GM18951 (cell line): Measurements from ENCODE around the gene PPP2R5E.

Experiments used
- POLR2A ChIP-seq: IDR thresholded peaks from 4 replicates; pipeline ENCODE4 v1.6.1; 2011; ENCODE audit warnings: mild to moderate bottlenecking; ENCODE audit not compliant: insufficient read length, insufficient read depth; ENCODE audit errors: extremely low read depth
- in situ Hi-C: fragments of 300-500 bp; cut with MboI; formaldehyde crosslinking; loops from one replicate; pipeline ENCODE4 v1.12.0; 2022; ENCODE audit warnings: low sequenced_read_pairs, mixed read lengths, inconsistent platforms; ENCODE audit not compliant: unreplicated experiment

The PPP2R5E gene

GRCh38 chr14:63448841-63449240 lies 94.3 kb downstream of the PPP2R5E start:
- in situ Hi-C loops, result no loop called here
- TF ChIP-seq POLR2A, result no peak

DNA sequence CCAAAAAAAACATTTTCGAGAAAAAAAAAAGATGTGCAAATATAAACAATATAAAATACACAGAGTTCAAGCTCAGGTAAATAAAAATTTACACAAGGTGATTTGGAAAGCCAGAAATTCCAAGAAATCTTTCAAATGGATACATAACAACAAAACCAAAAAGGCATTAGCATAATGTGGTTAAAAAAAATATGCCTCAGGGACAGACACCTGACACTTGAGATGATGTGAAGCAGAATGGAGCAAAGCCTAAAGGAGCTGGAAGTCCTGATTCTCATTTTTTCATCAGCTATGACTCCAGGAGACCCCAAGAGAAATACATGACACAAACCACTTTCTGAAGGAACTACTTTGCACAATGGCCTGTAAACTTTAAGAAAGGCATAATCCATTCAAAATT lies 98.6 kb downstream of the PPP2R5E start:
- no peak for TF ChIP-seq POLR2A

GRCh38 chr14:63443988-63444387 lies 99.2 kb downstream of the PPP2R5E start:
- TF ChIP-seq POLR2A, result no peak
- in situ Hi-C loops, result no loop called here

More for the DNA sequence above, 98.6 kb downstream of the PPP2R5E start:
- in situ Hi-C loops, result no loop called here

DNA sequence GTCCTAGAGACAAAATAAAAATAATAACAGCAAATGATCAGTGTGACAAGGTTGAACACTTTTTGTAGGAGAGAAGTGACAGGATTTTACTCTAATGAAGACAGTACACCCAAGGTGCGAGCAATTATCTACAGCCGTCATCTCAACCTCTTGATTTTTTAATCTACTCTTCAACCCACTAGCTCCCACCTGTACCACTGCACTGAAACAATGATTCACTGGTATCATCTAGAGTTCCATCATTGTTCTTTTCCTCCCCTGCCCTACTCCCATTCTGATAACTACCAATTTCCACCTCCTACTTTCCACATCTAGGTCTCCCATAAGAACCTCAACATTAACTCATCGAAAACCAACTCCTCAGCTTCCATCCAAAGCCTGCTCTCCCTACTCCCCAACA lies 99.8 kb downstream of the PPP2R5E start:
- no peak for TF ChIP-seq POLR2A
- in situ Hi-C loops, result no loop called here

GRCh38 chr14:63438065-63438757 lies 105.0 kb downstream of the PPP2R5E start:
- in situ Hi-C loops, result no loop called here
- no peak for TF ChIP-seq POLR2A

GRCh38 chr14:63436286-63437098 lies 106.7 kb downstream of the PPP2R5E start:
- in situ Hi-C loops, result no loop called here
- TF ChIP-seq POLR2A, result no peak

DNA sequence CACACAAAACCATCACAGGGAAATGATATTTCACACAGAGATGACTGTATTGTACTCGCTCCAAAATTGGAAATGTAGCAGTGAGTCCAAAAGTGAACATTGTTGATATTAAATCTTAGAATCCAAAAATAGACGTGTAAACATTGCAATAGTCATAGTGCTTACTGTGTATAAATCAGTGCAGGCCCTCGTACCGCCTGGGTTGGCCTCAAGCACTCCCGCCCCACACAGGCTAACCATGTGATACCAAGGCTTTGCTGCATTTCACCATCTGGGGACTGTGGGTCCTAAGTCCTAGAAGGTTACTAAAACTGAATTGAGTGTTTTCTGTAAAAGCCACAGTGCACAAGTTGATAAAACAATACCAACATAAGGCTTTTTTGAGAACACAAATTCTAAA lies 107.3 kb downstream of the PPP2R5E start:
- in situ Hi-C loops, result no loop called here
- no peak for TF ChIP-seq POLR2A

DNA sequence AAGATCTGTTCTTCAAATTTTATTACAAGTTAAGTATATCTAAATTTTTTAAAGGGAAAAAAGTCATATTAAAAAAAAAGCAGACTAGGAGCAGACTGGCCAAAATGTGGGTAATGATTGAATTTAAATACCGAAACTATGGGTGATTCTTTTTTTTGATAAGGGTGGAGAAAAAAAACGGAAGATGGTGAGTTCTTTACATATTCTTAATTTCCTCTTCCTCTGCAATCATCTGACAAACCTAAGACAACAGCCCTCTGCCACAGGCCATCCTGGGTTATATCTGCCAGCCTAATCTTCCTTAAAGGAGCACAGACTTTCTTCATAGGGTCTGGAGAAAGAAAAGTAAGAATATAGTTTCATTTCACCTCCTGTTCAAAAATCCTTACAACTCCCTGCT lies 108.0 kb downstream of the PPP2R5E start:
- no peak for TF ChIP-seq POLR2A
- in situ Hi-C loops, result no loop called here

- in situ Hi-C loops, result no loop called here
- no peak for TF ChIP-seq POLR2A
These were observed 110.2 kb downstream of the PPP2R5E start for GRCh38 chr14:63432888-63433552.

GRCh38 chr14:63432228-63432627 lies 110.9 kb downstream of the PPP2R5E start:
- TF ChIP-seq POLR2A, result no peak
- in situ Hi-C loops, result no loop called here

- in situ Hi-C loops, result no loop called here
- no peak for TF ChIP-seq POLR2A
These were observed 111.7 kb downstream of the PPP2R5E start for GRCh38 chr14:63431466-63431865.

DNA sequence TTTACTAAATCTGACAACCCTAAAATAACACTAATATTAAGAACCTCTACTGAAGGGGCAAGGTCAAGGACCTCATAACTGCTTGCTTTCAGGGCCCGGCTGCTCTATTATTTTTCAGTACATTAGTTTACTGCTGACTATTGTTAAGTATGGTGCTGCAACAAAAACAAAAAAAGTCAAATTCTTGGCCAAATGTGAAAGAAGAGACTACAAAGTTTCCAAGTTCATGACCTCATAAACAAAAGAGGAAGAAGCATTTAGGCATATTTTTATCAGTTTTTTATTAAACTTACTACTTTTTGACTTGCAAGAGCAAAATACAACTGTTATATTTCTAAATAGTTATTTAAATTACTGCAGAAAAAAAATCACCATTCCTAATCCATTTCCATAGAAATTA lies 114.7 kb downstream of the PPP2R5E start:
- no peak for TF ChIP-seq POLR2A
- in situ Hi-C loops, result no loop called here

DNA sequence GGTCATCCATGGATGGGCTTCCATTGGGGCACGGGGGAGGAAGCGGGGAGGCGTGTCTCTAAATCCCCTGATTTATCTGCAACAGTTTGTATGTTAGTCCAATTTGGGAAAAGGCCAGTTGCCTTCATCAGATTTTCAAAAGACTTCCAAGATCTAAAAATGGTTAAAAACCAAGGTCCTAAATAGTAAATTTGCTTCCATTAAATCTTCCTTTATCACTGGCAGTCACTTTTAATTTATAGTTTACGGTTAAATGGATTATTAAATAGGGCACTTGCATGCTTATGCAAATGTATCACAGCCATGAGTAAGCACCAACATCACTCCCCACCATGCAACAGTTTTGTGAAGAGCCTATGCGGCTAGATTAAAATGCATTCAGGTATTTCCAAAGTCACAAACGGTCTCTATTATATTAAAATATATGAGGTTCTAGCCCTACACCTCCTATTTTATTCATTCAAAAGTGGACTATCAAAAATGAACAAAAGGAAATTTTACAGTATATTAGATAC lies 116.3 kb downstream of the PPP2R5E start:
- in situ Hi-C loops, result no loop called here
- no peak for TF ChIP-seq POLR2A

GRCh38 chr14:63423889-63424288 lies 119.3 kb downstream of the PPP2R5E start:
- in situ Hi-C loops, result no loop called here
- TF ChIP-seq POLR2A, result no peak

- no peak for TF ChIP-seq POLR2A
- in situ Hi-C loops, result no loop called here
These were observed 119.8 kb downstream of the PPP2R5E start for GRCh38 chr14:63423381-63423780.
